ENCODE measurements around the gene TRIM17.
"Not testable (repeated sequence)": the region's sequence is repeated elsewhere in the genome, so short reads cannot be mapped to it uniquely, and the experiment has no call there.

Gene TRIM17

DNA sequence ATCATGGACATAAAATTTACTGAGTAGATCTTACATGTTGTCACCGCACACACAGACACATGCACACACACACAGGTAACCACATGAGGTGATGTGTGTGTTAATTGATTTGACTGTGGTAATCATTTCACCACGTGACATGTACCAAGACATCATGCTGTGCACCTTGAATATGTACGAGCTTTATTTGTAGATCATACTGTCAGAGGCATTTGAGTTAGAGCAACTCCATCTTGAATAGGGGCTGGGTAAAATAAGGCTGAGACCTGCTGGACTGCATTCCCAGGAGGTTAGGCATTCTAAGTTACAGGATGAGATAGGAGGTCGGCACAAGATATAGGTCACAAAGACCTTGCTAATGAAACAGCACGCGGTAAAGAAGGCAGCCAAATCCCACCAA lies 31.7 kb upstream of the TRIM17 start:
- no peak for DNase-seq

- no peak for DNase-seq
These were observed 30.2 kb upstream of the TRIM17 start for GRCh38 chr1:228446852-228447251.

DNA sequence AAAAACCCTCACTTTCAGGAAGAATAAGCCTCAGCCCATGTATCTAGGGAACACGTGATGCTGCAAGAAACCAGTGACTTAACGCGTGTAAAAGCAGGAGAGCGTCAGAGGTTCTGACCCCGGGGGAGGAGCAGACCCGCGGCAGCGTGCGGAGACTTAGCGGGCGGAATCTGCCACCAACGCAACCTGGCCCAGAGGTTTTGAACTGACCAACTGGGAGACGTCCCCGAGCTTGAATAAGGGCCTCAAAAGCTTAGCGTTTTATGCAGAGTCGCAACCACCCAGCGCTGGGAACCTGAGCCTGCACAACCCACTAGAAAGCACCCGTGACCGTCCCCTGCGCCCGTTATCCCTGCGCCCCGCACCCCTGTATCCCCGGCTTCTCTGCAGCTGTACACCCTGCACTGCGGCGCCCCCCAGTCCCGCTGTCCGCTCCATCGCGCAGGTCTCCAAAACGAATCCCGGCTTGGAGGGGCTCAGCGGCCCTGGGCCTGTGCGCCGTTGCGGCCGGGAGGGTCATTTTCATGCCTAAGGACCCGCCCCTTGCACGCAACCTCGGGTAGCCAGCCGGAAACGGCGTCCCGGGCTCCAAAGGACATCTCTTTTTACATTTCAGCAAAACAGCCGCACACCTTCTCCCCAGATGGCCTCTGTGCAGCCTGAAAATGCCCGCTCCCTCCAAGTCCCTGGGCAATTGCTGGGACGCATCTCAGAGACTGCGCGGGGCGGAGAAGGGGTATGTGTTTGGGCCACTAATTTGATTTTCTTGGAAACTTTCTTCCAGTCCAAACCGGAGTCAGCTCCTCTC lies 29.4 kb upstream of the TRIM17 start:
- peak; percentile 31 for DNase-seq

GRCh38 chr1:228445490-228445842 lies 28.8 kb upstream of the TRIM17 start:
- no peak for DNase-seq

DNA sequence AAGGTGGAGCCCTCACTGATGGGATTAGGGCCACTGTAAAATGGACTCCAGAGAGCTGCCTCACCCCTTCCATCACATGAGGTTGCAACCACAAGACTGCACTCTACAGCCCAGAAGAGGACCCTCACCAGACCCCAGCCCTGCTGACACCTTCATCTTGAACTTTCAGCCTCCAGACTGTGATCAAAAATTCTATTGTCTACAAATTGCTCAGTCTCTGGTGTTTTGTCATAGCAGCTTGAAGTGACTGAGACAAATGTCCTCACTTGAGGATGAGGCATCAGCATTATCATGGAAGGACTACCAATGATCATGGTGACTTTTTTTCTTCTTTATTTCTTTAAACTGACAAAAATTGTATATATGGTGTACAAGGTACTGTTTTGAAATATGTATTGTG lies 26.7 kb upstream of the TRIM17 start:
- DNase-seq, result no peak

DNA sequence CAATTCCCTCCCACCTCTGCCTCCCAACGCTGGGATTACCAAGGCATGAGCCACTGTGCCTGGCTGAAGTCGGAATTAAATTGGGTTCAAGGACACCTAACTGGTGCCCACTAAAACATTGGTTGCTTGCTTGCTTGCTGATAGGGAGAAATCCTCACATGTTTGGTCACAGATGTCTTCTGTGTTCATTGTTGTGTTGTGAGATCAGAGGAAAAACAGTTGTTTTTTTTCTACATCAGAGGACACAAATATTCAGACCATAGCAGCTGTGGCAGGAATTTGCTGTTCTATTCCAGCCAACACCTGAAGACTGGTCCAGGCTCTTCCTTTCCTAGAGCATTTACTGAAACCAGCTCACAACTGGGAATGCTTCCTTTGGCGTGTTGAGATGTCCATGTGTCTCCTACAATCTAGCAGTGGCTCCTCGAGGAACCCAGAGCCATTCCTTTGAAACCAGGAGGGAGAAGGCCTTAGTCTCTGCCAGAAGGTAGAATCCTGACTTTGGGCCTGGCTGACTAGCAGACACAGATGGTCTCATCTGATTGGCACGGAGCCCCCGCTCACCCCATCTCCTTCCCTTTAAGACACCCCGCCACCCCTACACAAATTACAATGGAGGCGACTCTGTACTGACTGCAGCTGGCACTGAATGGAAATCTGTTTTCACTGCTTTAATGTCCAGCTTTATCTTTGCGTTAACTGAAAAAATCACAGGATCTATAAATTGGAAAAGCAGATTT lies 24.3 kb upstream of the TRIM17 start:
- no peak for DNase-seq

DNA sequence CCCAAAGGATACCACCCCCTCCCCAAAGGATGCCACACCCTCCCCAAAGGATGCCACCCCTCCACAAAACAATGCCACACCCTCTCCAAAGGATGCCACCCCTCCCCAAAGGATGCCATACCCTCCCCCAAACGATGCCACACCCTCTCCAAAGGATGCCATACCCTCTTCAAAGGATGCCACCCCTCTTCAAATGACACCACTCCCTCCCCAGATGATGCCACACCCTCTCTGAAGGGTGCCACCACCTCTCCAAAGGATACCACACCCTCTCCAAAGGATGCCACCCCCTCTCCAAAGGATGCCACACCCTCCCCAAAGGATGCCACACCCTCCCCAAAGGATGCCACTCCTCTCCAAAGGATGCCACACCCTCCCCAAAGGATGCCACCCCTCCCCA lies 21.6 kb upstream of the TRIM17 start:
- no peak for DNase-seq

DNA sequence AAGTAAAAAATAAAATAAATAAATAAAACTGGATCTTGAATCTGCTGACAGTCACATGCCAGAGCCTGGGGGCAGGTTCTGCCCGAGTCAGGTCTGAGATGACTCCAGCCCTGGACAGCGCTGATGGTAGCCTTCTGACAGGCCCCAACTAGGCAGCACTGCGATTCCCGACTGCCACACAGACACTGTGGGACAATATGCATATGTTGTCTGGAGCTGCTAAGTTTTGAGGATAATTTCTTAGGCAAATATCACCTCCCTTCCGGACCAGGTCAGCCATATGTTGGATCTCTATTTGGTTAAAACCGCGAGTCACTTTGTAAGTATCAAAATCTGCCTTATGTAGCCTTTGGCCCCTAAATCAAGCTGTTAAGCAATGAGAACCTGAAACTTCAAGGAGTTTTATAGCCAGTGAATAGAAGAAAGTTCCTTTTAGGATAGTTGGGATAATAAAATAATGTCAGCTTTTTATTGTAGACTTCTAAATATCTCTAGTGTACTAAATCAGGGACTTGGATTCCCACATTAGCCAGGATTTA lies 20.8 kb upstream of the TRIM17 start:
- DNase-seq, result no peak

GRCh38 chr1:228434689-228435088 lies 18.0 kb upstream of the TRIM17 start:
- no peak for DNase-seq

DNA sequence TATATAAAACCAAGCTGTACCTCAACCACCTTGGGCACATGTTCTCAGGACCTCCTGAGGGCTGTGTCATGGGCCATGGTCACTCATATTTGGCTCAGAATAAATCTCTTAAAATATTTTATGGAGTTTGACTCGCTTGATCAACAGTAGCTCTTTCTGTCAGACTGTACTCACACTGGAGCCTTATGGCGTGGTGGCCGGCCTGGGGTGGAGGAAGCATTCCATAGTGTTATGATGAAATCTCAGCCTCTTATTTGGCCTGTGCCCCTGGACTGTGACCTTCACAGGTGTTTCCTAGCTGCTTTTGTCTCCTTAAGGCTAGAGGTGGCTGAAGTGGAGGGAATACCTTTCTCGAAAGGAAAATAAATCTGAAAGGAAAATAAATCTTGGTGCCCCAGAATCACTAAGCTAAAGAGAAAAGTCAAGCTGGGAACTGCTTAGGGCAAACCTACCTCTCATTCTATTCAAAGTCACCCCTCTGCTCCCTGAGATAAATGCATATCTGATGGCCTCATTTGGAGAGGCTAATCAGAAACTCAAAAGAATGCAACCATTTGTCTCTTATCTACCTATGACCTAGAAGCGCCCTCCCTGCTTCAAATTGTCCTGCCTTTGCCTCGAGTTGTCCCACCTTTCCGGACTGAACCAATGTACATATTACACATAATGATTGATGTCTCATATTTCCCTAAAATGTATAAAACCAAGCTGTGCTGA lies 16.8 kb upstream of the TRIM17 start:
- not testable (repeated sequence) for DNase-seq

DNA sequence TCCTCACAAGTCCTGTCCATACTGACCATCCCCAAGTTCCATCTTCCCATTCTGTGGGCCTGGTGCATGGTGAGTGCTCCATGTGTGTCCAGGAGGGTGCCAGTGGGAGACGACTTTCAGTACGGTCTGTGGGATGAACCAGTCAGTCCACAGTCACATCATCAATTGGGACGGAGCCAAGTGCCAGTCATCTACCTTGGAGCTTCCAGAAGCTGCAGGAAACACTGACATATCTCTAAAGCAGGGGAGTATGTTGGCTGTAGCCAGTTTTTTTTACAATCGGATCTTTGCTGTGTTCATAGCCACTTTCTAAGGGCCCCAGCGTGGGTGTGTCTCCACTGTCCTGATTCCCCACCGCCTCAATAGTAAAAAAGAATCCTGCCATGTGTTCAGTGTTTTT lies 13.6 kb upstream of the TRIM17 start:
- DNase-seq, result no peak

DNA sequence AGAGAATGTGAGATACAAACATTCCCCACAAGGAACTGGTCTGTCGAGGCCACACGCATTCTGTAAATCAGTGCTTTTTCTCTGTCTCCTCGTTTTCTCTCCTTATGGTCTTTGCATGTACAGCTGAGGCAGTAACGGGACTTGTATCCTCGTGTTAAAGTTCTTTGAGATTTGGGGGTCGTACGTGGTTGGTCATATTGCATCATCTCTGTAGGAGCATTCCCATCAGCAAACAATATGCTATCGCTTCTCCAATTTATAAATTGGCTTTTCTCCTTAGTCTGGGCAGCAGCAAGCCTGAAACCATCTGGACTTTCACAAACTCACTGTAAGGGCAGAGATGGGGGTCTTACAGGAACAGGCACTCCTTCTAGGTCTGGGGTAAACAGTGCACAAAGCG lies 13.0 kb upstream of the TRIM17 start:
- DNase-seq, result no peak

GRCh38 chr1:228429007-228429406 lies 12.3 kb upstream of the TRIM17 start:
- DNase-seq, result no peak

- DNase-seq, result no peak
These were observed 11.8 kb upstream of the TRIM17 start for GRCh38 chr1:228428412-228428811.

DNA sequence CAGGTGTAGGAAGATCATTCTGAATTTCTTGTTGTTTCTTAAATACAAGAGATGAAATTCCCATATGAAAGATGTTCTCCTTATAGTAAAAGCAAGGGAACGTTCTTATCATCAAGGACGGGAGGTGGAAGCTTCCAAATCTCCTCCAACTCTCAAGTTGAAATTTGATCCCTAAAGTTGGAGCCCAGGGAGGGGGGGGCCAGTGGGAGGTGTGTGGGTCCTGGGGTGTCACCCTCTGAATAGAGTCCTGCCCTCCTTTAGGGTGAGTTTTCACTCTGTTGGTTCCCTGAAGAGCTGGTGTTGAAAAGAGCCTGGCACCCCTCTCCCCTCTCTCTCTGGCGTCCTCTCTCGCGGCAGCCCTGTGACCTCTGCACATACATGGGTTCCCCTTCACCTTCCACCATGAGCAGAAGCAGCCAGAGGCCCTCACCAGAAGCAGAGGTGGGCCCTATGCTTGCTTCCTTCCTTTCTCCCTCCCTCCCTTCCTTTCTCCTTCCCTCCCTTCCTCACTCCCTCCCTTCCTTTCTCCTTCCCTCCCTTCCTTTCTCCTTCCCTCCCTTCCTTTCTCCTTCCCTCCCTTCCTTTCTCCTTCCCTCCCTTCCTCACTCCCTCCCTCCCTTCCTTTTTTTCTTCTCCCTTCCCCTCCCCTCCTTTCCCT lies 10.0 kb upstream of the TRIM17 start:
- DNase-seq, result no peak

DNA sequence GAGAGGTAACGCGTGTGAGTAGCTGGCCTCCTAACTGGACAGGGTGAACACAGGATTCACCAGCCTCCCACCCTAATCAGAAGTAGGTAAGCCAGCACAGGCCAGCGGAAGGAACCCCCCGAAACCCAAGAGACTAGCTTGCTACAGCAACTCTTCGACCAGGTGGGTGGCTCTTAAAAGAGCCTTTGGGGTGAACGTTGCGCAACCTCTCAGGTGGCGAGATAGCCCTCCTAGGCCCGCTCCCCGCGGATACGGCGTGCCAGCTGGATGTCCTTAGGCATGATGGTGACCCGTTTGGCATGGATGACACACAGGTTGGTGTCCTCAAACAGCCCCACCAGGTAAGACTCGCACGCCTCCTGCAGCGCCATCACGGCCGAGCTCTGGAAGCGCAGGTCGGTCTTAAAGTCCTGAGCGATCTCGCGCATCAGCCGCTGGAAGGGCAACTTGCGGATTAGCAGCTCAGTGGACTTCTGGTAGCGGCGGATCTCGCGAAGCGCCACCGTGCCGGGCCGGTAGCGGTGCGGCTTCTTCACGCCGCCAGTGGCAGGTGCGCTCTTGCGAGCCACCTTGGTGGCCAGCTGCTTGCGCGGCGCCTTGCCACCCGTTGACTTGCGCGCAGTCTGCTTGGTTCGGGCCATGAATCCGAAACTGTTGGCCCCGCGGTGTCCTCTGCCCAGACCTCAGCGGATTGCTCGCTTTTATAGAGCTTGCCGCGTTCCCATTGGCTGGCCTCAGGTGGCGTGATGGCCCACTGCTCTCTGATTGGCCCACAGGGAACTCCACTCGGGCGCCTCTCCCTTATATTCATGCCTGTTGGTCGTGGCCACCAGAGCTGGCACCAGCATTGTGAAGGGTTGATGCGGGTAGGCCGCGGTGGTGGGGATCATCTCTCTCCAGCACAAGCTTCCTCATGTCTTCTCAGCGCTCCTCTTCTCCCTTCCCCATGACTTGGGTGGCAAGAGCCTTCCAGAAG lies 8.3 kb upstream of the TRIM17 start:
- no peak for DNase-seq

- no peak for DNase-seq
These were observed 6.9 kb upstream of the TRIM17 start for GRCh38 chr1:228423404-228424053.

DNA sequence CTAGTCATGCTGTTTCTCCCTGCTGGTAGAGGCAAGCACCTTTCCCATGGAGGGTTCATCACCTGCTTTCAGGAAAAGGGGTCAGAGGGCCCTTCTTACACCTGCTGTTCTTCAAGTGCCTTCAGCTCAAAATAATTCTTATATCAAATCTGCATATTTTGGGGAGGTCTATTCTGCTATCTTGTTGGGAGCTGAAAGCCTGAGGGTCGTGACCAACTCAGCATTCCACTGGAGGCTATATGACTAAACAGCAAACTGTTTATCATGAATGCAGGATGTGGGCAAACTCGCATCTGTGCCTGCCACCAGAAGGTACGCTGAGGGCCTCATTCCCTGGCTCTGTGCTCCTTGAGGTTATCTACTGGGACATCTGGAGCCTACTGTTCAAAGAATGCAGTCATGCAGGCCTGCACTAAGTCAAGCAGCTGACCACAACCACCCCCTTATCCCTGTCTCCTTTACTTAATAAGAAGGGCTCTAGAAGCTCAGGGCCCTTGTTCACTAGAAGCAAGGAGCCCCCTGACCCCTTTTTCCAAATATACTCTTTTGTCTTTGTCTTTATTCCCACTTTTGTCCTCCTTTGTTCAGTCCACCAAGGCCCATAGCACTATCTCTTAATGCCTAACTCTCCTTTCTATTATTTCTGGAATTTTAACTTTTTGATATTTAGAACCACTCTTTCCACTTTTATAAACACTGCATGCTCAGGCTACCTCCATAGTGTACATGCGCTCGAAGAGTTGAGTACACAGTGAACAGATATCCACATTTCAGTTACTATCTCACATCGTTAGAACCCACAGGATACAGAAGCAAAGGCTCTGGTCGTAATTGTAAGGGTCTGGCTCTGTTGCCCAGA lies 4.5 kb upstream of the TRIM17 start:
- no peak for DNase-seq

DNA sequence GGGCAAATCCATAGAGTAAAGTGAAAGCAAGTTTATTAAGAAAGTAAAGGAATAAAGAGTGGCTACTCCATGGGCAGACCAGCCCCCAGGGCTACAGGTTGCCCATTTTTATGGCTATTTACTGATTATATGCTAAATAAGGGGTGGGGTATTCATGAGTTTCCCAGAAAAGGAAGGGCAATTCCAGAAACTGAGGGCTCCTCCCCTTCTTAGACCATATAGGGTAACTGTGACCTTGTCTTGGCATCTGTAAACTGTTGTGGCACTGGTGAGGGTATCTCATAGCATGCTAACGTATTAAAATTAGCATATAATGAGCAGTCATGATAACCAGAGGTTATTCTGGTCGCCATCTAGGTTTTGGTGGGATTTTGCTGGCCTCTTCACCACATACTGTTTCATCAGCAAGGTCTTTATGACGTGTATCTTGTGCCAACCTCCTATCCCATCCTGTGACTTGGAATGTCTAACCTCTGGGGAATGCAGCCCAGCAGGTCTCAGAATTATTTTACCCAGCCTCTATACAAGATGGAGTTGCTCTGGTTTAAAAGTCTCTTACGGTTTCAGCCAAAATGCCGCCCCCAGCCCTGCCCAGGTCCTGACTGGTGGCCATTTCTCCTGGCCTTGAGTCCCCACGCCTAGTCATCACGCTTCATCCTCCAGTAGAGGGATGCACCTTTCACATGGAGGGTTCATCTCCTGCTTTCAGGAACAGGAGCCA lies 982 bp upstream of the TRIM17 start:
- DNase-seq, result no peak

- DNase-seq, result no peak
These were observed 400 bp upstream of the TRIM17 start for GRCh38 chr1:228417061-228417460.

Data from activated naive CD4-positive, alpha-beta T cell treated with Interleukin-2 at 50 U/mL for 16 hours (primary cell).